HepG2 (cell line): ENCODE measurements around the gene TRIO. TPM values are rescaled to one million over a fixed set of nuclear protein-coding genes. Genes with fewer than 3 reads are reported as not detected.

Source experiments
- ATAC-seq: fragments of 200-7000 bp; cut with Tn5 transposase; 3 replicates; pipeline ENCODE4 v1.9.1; 2020; ENCODE audit warnings: mild to moderate bottlenecking, moderate library complexity
- BruUV-seq: library from RNA; stranded (reverse); fragments of 400-500 nt; replicated peaks from 2 replicates; lab custom pipeline; 2021; lab: Mats Ljungman, UMichigan
- CTCF ChIA-PET: fragments of 300-600 bp; formaldehyde crosslinking; extraction: SDS; loops from one replicate; lab custom pipeline; 2021; ENCODE audit warnings: low total read pairs, inconsistent platforms, low intra/inter-chr PET ratio; lab: Yijun Ruan, JAX
- POLR2A ChIA-PET: fragments of 350-600 bp; sonication (Branson Sonifier 250); formaldehyde crosslinking; loops from one replicate; lab custom pipeline; 2020; ENCODE audit warnings: antibody characterized with exemption, inconsistent platforms; lab: Yijun Ruan, JAX
- DNase-seq: peaks from one replicate; pipeline ENCODE4 v3.0.0-alpha.2; 2015; ENCODE audit warnings: low spot score
- FAIRE-seq: peaks from 3 replicates; lab custom pipeline; 2011; peaks lifted over from hg19 to GRCh38; lab: Jason Lieb, UNC
- H2AFZ ChIP-seq: one replicate; pipeline ENCODE4 v1.6.1; 2011; ENCODE audit warnings: low read length, inconsistent platforms
- H3K27ac ChIP-seq: fragments of 300-600 bp; 3 replicates; pipeline ENCODE4 v1.8.0; 2011; ENCODE audit warnings: mixed run types, mild to moderate bottlenecking, mixed read lengths, low read length, inconsistent platforms; ENCODE audit not compliant: insufficient read depth; ENCODE audit errors: extremely low read length
- H3K27me3 ChIP-seq, 2 experiments: fragments of 200-600 bp in 1 of 2; 2 replicates in 1 of 2; 3 replicates in 1 of 2; pipeline versions ENCODE4 v1.6.0 to v1.8.0; 2011; ENCODE audit warnings: low read length in 2 of 2, mild to moderate bottlenecking in 2 of 2, moderate library complexity in 2 of 2, inconsistent platforms in 1 of 2; ENCODE audit not compliant: insufficient read depth in 2 of 2, control insufficient read depth in 1 of 2
- H3K36me3 ChIP-seq, 2 experiments: fragments of 200-600 bp in 1 of 2; replicated peaks in 1 of 2; 2 replicates in 1 of 2; 3 replicates in 1 of 2; pipeline versions ENCODE4 v1.5.1 to v1.8.0; 2011; ENCODE audit warnings: low read length in 2 of 2, inconsistent platforms in 1 of 2; ENCODE audit not compliant: insufficient read depth in 2 of 2, control insufficient read depth in 1 of 2
- H3K4me1 ChIP-seq: 2 replicates; pipeline ENCODE4 v1.5.1; 2012; ENCODE audit warnings: low read length, inconsistent platforms; ENCODE audit not compliant: insufficient read depth
- H3K4me2 ChIP-seq: 2 replicates; pipeline ENCODE4 v1.6.0; 2011; ENCODE audit warnings: low read depth, low read length, inconsistent platforms
- H3K4me3 ChIP-seq, 3 experiments: fragments of 200-600 bp in 1 of 3; sonication (generic), shearing (Covaris generic) in 1 of 3; replicated peaks in 1 of 3; 2 replicates each; pipeline ENCODE4 v1.5.1; 2011 to 2016; ENCODE audit warnings: low read length in 3 of 3, inconsistent platforms in 2 of 3, low read depth in 2 of 3, mild to moderate bottlenecking in 2 of 3, control low read depth in 1 of 3, mixed read lengths in 1 of 3; ENCODE audit not compliant: insufficient read depth in 1 of 3
- H3K79me2 ChIP-seq: one replicate; pipeline ENCODE4 v1.6.1; 2011; ENCODE audit warnings: low read length, inconsistent platforms; ENCODE audit not compliant: insufficient read depth
- H3K9ac ChIP-seq: 2 replicates; pipeline ENCODE4 v1.6.0; 2011; ENCODE audit warnings: mild to moderate bottlenecking, low read depth, low read length, inconsistent platforms; ENCODE audit not compliant: insufficient read depth
- H3K9me3 ChIP-seq: 2 replicates; pipeline ENCODE4 v1.5.1; 2012; ENCODE audit warnings: mild to moderate bottlenecking, low read length
- H4K20me1 ChIP-seq: 2 replicates; pipeline ENCODE4 v1.6.0; 2011; ENCODE audit warnings: inconsistent platforms, mild to moderate bottlenecking, low read length, moderate library complexity; ENCODE audit not compliant: insufficient read depth
- AFF4 ChIP-seq: sonication (generic); formaldehyde crosslinking; IDR thresholded peaks from 2 replicates; pipeline ENCODE4 v1.4.0; 2020; ENCODE audit warnings: missing genetic modification reagents
- LBX2 ChIP-seq: sonication (generic); formaldehyde crosslinking; IDR thresholded peaks from 2 replicates; pipeline ENCODE4 v1.5.0; 2020; ENCODE audit warnings: missing genetic modification reagents, mild to moderate bottlenecking, borderline replicate concordance
- PAWR ChIP-seq: sonication (generic); formaldehyde crosslinking; IDR thresholded peaks from 2 replicates; pipeline ENCODE4 v1.4.0; 2020; ENCODE audit warnings: missing genetic modification reagents, mild to moderate bottlenecking, borderline replicate concordance
- SUZ12 ChIP-seq: fragments of 150-350 bp; IDR thresholded peaks from 2 replicates; pipeline ENCODE4 v1.6.1; 2014; ENCODE audit warnings: low read depth, low read length
- TCF7L2 ChIP-seq: IDR thresholded peaks from 2 replicates; pipeline ENCODE4 v1.6.1; 2011; ENCODE audit warnings: mild to moderate bottlenecking, low read depth, low read length, moderate library complexity
- ZNF253 ChIP-seq: sonication (generic); formaldehyde crosslinking; IDR thresholded peaks from 2 replicates; pipeline ENCODE4 v1.8.0; 2022; ENCODE audit warnings: mild to moderate bottlenecking, missing genetic modification reagents, borderline replicate concordance
- ZNF891 ChIP-seq: sonication (generic); formaldehyde crosslinking; IDR thresholded peaks from 2 replicates; pipeline ENCODE4 v1.5.0; 2020; ENCODE audit warnings: mild to moderate bottlenecking, missing genetic modification reagents
- ZSCAN21 ChIP-seq: sonication (generic); formaldehyde crosslinking; IDR thresholded peaks from 2 replicates; pipeline ENCODE4 v1.8.0; 2022; ENCODE audit warnings: mild to moderate bottlenecking, missing genetic modification reagents, moderate library complexity, borderline replicate concordance
- WGBS: methylation state at CpG from one replicate; pipeline ENCODE4 v1.1.6; 2017; ENCODE audit warnings: low lambda C conversion rate; 5-methylcytosine and 5-hydroxymethylcytosine counted together
- in situ Hi-C: cut with HindIII; loops from 2 replicates; pipeline ENCODE4 v1.10.0; 2017; ENCODE audit warnings: low pct_unique_long_range_greater_than_20kb; ENCODE audit not compliant: extremely low pct_ligation_motif_present
- intact Hi-C: fragments of 100-400 bp; cut with micrococcal nuclease; formaldehyde crosslinking; loops from one replicate; pipeline ENCODE4 v1.10.0; 2022; ENCODE audit not compliant: unreplicated experiment
- polyA plus RNA-seq, 8 experiments: library from polyadenylated mRNA; depleted of rRNA in 3 of 8; stranded (reverse) in 7 of 8; unstranded in 1 of 8; fragments of >200 nt; fragmentation: Illumina TruSeq in 4 of 8; extraction: Trizol in 4 of 8; gene quantifications; 2 replicates each; pipeline versions ENCODE4 v1.2.1 to v1.2.3, GENCODE V29; 2011 to 2016; ENCODE audit warnings: low read depth in 4 of 8, missing spikeins in 1 of 8, mixed read lengths in 1 of 8; ENCODE audit not compliant: insufficient read depth in 1 of 8
- total RNA-seq, 5 experiments: library from RNA; depleted of rRNA; stranded (reverse); fragments of >200 nt; fragmentation: Illumina TruSeq; extraction: Trizol; gene quantifications; 2 replicates each; pipeline ENCODE4 v1.2.3, GENCODE V29; 2016; ENCODE audit warnings: low read depth in 1 of 5

TRIO gene
- total and polyA plus RNA-seq, 2 of the 13 experiments (the other 11 are each of a cell fraction or from before 2014, with no cell fraction given), result 45.2 to 45.9 TPM

- no peak for DNase-seq
- POLR2A ChIA-PET, result no interaction called here
- H3K4me3 ChIP-seq, result no peak overlapping the region
- TF ChIP-seq ZNF253 (no peak), TCF7L2 (no peak), AFF4 (CRISPR knock-in tag) (no peak), ZSCAN21 (no peak), SUZ12 (no peak), LBX2 (CRISPR knock-in tag) (no peak), PAWR (CRISPR knock-in tag) (no peak), ZNF891 (CRISPR knock-in tag) (no peak)
- H3K79me2 ChIP-seq, result peaks cover 89% of the 10 kb centered on the region
- no peak overlapping the region for H3K27ac ChIP-seq
- no peak overlapping the region for H3K9ac ChIP-seq
- BruUV-seq, result no TSS peak
- CTCF ChIA-PET, result no interaction called here
- H3K27me3 ChIP-seq, result no peaks in the 10 kb centered on the region
- no peaks in the 10 kb centered on the region for H3K9me3 ChIP-seq
- peaks cover 12% of the 10 kb centered on the region; the same call in 1 of the 2 replicates for H4K20me1 ChIP-seq
- peaks cover 0 to 1% of the 10 kb centered on the region in 2 experiments; a peak in 1 of 5 replicates for H3K36me3 ChIP-seq
- no peak overlapping the region for H3K4me2 ChIP-seq
- H3K4me1 ChIP-seq, result peaks cover 39% of the 10 kb centered on the region
- in situ Hi-C loops, result no loop called here
- no peak overlapping the region for H2AFZ ChIP-seq
- no peak for FAIRE-seq
- intact Hi-C loops, result no loop called here
- 97% methylated on average over 4 of the region's 4 CpGs for WGBS
- no peak for ATAC-seq
Measured at GRCh38 chr5:14252793-14253192, 109.7 kb downstream of the TRIO start.
